Left lung (tissue), 10 donors: ENCODE data around the gene ENSA. TPM values are rescaled to one million over a fixed set of nuclear protein-coding genes. Genes with fewer than 3 reads are reported as not detected.
"Not testable (repeated sequence)": the region's sequence is repeated elsewhere in the genome, so short reads cannot be mapped to it uniquely, and the experiment has no call there.

ENCODE experiments used
- ATAC-seq: fragments of 200-7000 bp; cut with Tn5 transposase; one replicate; pipeline ENCODE4 v1.9.1; 2020; ENCODE audit warnings: moderate library complexity
- DNase-seq, 4 donors: peaks; one replicate each; pipeline ENCODE4 v3.0.0-alpha.2; 2013 to 2020
- H3K27ac ChIP-seq, 2 donors: fragments of 200-600 bp; sonication (generic) in 1 of 2; one replicate each; pipeline versions ENCODE4 v1.5.0 to v1.8.0; 2020 to 2021
- H3K27me3 ChIP-seq, 2 donors: fragments of 200-600 bp; sonication (generic) in 1 of 2; one replicate each; pipeline versions ENCODE4 v1.5.0 to v1.8.0; 2020 to 2021
- H3K36me3 ChIP-seq, 2 donors: fragments of 200-600 bp; sonication (generic) in 1 of 2; one replicate each; pipeline versions ENCODE4 v1.5.0 to v1.8.0; 2020 to 2021
- H3K4me1 ChIP-seq, 2 donors: fragments of 200-600 bp; one replicate each; pipeline ENCODE4 v1.8.0; 2021
- H3K4me3 ChIP-seq, 2 donors: fragments of 200-600 bp; sonication (generic) in 1 of 2; one replicate each; pipeline versions ENCODE4 v1.5.0 to v1.8.0; 2020 to 2021; ENCODE audit warnings: mild to moderate bottlenecking in 1 of 2
- H3K9me3 ChIP-seq, 2 donors: fragments of 200-600 bp; sonication (generic) in 1 of 2; one replicate each; pipeline versions ENCODE4 v1.5.0 to v1.8.0; 2020 to 2021
- CTCF ChIP-seq, 2 donors: fragments of 200-600 bp; sonication (generic) in 1 of 2; IDR thresholded peaks; one replicate each; pipeline versions ENCODE4 v1.5.0 to v1.8.0; 2021; ENCODE audit warnings: antibody characterized with exemption in 2 of 2
- intact Hi-C, 2 donors: fragments of 100-400 bp; cut with DNase I; formaldehyde crosslinking; loops; one replicate each; pipeline versions ENCODE4 v1.11.2 to v1.14.2; 2022
- polyA plus RNA-seq, 6 donors: library from polyadenylated mRNA; unstranded; fragments of 120-200 nt; gene quantifications; one replicate each; pipeline ENCODE4 v1.2.1, GENCODE V29; 2013; ENCODE audit not compliant: insufficient read length in 6 of 6
- total RNA-seq, 2 donors: library from RNA; stranded (reverse); fragmentation: NEBNext Ultra II Directional; extraction: Animal tissue kit (Norgen Biotek cat#: 25700); gene quantifications; one replicate each; pipeline ENCODE4 v1.2.1, GENCODE V29; 2021
- donor health status: DM: no; HTN: yes; CAD: no.
- donor health status: DM: no; HTN: no; CAD: no.

ENSA gene
- total and polyA plus RNA-seq, 8 donors = 180 to 218 (median 203) TPM

GRCh38 chr1:150650193-150650592, 20.8 kb upstream of the ENSA start:
- Histone ChIP-seq H3K9me3 (no peaks in the 10 kb centered on the region), H3K27me3 (no peaks in the 10 kb centered on the region), H3K36me3 (peaks cover 0 to 18% of the 10 kb centered on the region in 2 donors), H3K4me3 (no peak overlapping the region), H3K27ac (no peak overlapping the region), H3K4me1 (peaks cover 0 to 1% of the 10 kb centered on the region in 2 donors)
- ATAC-seq (peak; percentile 87), DNase-seq (no peak)
- intact Hi-C loops = no loop called here
- no peak for TF ChIP-seq CTCF (IDR thresholded peaks at IDR 0.05)

- Histone ChIP-seq H3K4me1 (no peaks in the 10 kb centered on the region), H3K27ac (no peak overlapping the region), H3K27me3 (no peaks in the 10 kb centered on the region), H3K4me3 (no peak overlapping the region), H3K9me3 (no peaks in the 10 kb centered on the region), H3K36me3 (peaks cover 0 to 18% of the 10 kb centered on the region in 2 donors)
- no peak for TF ChIP-seq CTCF (IDR thresholded peaks at IDR 0.05)
- DNase-seq (no peak), ATAC-seq (no peak)
- intact Hi-C loops = no loop called here
Measured at GRCh38 chr1:150649441-150650075, 20.1 kb upstream of the ENSA start.

- H3K4me1 ChIP-seq = no peaks in the 10 kb centered on the region
- H3K4me3 ChIP-seq = no peak overlapping the region
- peaks cover 0 to 4% of the 10 kb centered on the region in 2 donors for H3K36me3 ChIP-seq
- no peaks in the 10 kb centered on the region for H3K9me3 ChIP-seq
- TF ChIP-seq CTCF (IDR thresholded peaks at IDR 0.05) = no peak
- DNase-seq (no peak), ATAC-seq (no peak)
- H3K27me3 ChIP-seq = no peaks in the 10 kb centered on the region
- no peak overlapping the region for H3K27ac ChIP-seq
- intact Hi-C loops = no loop called here
Measured at GRCh38 chr1:150642296-150642695, 12.9 kb upstream of the ENSA start.

GRCh38 chr1:150641126-150641815, 11.9 kb upstream of the ENSA start:
- DNase-seq, H3K27me3 ChIP-seq, ATAC-seq, H3K4me3 ChIP-seq, H3K27ac ChIP-seq, H3K36me3 ChIP-seq, H3K4me1 ChIP-seq, H3K9me3 ChIP-seq, intact Hi-C loops: not testable (repeated sequence)

GRCh38 chr1:150638430-150638829, 9.0 kb upstream of the ENSA start:
- H3K4me1 ChIP-seq, H3K9me3 ChIP-seq, H3K27ac ChIP-seq, H3K27me3 ChIP-seq, intact Hi-C loops, H3K36me3 ChIP-seq, H3K4me3 ChIP-seq, DNase-seq, ATAC-seq: not testable (repeated sequence)

- H3K27me3 ChIP-seq, H3K4me3 ChIP-seq, DNase-seq, H3K27ac ChIP-seq, H3K9me3 ChIP-seq, ATAC-seq, H3K36me3 ChIP-seq, intact Hi-C loops: not testable (repeated sequence)
- peaks cover 0 to 14% of the 10 kb centered on the region in 2 donors for H3K4me1 ChIP-seq
Measured at GRCh38 chr1:150634839-150635622, 5.6 kb upstream of the ENSA start.
